Stimulated activated naive B cell treated with anti-CD40 and anti-IgM and Interleukin-4, amounts not matched to agents 10 μg/mL and 1 μg/mL and 100 μg/mL, for 72 hours (primary cell): ENCODE measurements around the gene SH3TC1.

Experiments
- ATAC-seq, 2 donors: fragments of 150-1000 bp; cut with Tn5 transposase; replicated peaks; 2 replicates each; pipeline ENCODE4 v1.10.0; 2021; ENCODE audit warnings: moderate library complexity in 1 of 2
- DNase-seq: peaks from one replicate; pipeline ENCODE4 v3.0.0; 2021
- H3K27ac Mint-ChIP-seq: one replicate; pipeline ENCODE4 v1.8.0; 2022; ENCODE audit warnings: mild to moderate bottlenecking, mixed read lengths
- H3K27me3 Mint-ChIP-seq, 2 donors: one replicate each; pipeline ENCODE4 v1.8.0; 2022; ENCODE audit warnings: mixed read lengths in 2 of 2
- H3K36me3 Mint-ChIP-seq, 2 donors: one replicate each; pipeline ENCODE4 v1.8.0; 2022; ENCODE audit warnings: mixed read lengths in 2 of 2, mild to moderate bottlenecking in 1 of 2
- H3K4me1 Mint-ChIP-seq, 2 donors: one replicate each; pipeline ENCODE4 v1.8.0; 2022; ENCODE audit warnings: mixed read lengths in 2 of 2, mild to moderate bottlenecking in 1 of 2
- H3K4me3 Mint-ChIP-seq, 2 donors: one replicate each; pipeline ENCODE4 v1.8.0; 2022; ENCODE audit warnings: mild to moderate bottlenecking in 2 of 2, mixed read lengths in 2 of 2, moderate library complexity in 1 of 2
- H3K9me3 Mint-ChIP-seq, 2 donors: one replicate each; pipeline ENCODE4 v1.8.0; 2022; ENCODE audit warnings: mixed read lengths in 2 of 2, mild to moderate bottlenecking in 1 of 2

The SH3TC1 gene

GRCh38 chr4:8158710-8159536, 40.2 kb upstream of the SH3TC1 start, which contains the start of gene ABLIM2:
ABLIM2 (minus strand) TSS chr4:8158813; CDS start chr4:8158689, 124 bp downstream.
- ATAC-seq (peak; percentile 87 to 88), DNase-seq (peak; percentile 99)
- Mint-ChIP-seq H3K36me3 (peaks cover 7 to 19% of the 10 kb centered on the region in 2 donors), H3K27ac (peak within 1 kb of the TSS; percentile 98), H3K4me3 (peak within 1 kb of the TSS; percentile 97 to 99), H3K27me3 (peaks cover 5 to 12% of the 10 kb centered on the region in 2 donors), H3K9me3 (no peaks in the 10 kb centered on the region), H3K4me1 (peaks cover 41 to 68% of the 10 kb centered on the region in 2 donors)

GRCh38 chr4:8159537-8160232, 39.4 kb upstream of the SH3TC1 start:
- no peaks in the 10 kb centered on the region for H3K9me3 Mint-ChIP-seq
- H3K4me1 Mint-ChIP-seq, result peaks cover 48 to 76% of the 10 kb centered on the region in 2 donors
- peaks cover 7 to 18% of the 10 kb centered on the region in 2 donors for H3K36me3 Mint-ChIP-seq
- H3K27ac Mint-ChIP-seq, result peak overlapping the region; percentile 84
- H3K27me3 Mint-ChIP-seq, result peaks cover 5 to 12% of the 10 kb centered on the region in 2 donors
- no peak for DNase-seq
- ATAC-seq, result no peak
- peak overlapping the region; percentile 97 to 99 for H3K4me3 Mint-ChIP-seq

GRCh38 chr4:8160233-8160560, 38.9 kb upstream of the SH3TC1 start:
- Mint-ChIP-seq H3K4me3 (peak overlapping the region; percentile 97 to 99), H3K27me3 (peaks cover 5 to 12% of the 10 kb centered on the region in 2 donors), H3K4me1 (peaks cover 52 to 80% of the 10 kb centered on the region in 2 donors), H3K27ac (no peak overlapping the region), H3K9me3 (no peaks in the 10 kb centered on the region), H3K36me3 (peaks cover 7 to 18% of the 10 kb centered on the region in 2 donors)
- ATAC-seq (no peak), DNase-seq (no peak)

- ATAC-seq, result no peak
- Mint-ChIP-seq H3K27me3 (peaks cover 5 to 9% of the 10 kb centered on the region in 2 donors), H3K4me3 (peak overlapping the region; percentile 17 to 97)
These were observed 38.5 kb upstream of the SH3TC1 start for GRCh38 chr4:8160572-8160971.

GRCh38 chr4:8162625-8163024, 36.5 kb upstream of the SH3TC1 start:
- H3K4me1 Mint-ChIP-seq, result peaks cover 64 to 89% of the 10 kb centered on the region in 2 donors
- H3K27ac Mint-ChIP-seq, result peak overlapping the region; percentile 95
- H3K36me3 Mint-ChIP-seq, result peaks cover 4 to 11% of the 10 kb centered on the region in 2 donors
- peak; percentile 82 for DNase-seq
- peaks cover 8 to 14% of the 10 kb centered on the region in 2 donors for H3K9me3 Mint-ChIP-seq
- H3K27me3 Mint-ChIP-seq, result peaks cover under 1 to 2% of the 10 kb centered on the region in 2 donors
- ATAC-seq, result peak; percentile 60 to 70
- H3K4me3 Mint-ChIP-seq, result peak overlapping the region; percentile 75 to 82

More at GRCh38 chr4:8160572-8160971, 38.5 kb upstream of the SH3TC1 start:
- no peak for DNase-seq
- H3K9me3 Mint-ChIP-seq, result no peaks in the 10 kb centered on the region
- H3K27ac Mint-ChIP-seq, result no peak overlapping the region
- peaks cover 7 to 14% of the 10 kb centered on the region in 2 donors for H3K36me3 Mint-ChIP-seq
- H3K4me1 Mint-ChIP-seq, result peaks cover 53 to 80% of the 10 kb centered on the region in 2 donors

- Mint-ChIP-seq H3K36me3 (peaks cover 4 to 10% of the 10 kb centered on the region in 2 donors), H3K27ac (peak overlapping the region; percentile 95), H3K4me3 (peak overlapping the region; percentile 75 to 82), H3K9me3 (peaks cover 8 to 14% of the 10 kb centered on the region in 2 donors), H3K27me3 (no peaks in the 10 kb centered on the region), H3K4me1 (peaks cover 66 to 92% of the 10 kb centered on the region in 2 donors)
- DNase-seq, result peak; percentile 46
- peak; percentile 31 to 39 for ATAC-seq
These were observed 36.1 kb upstream of the SH3TC1 start for GRCh38 chr4:8163026-8163425.

- no peak for DNase-seq
- H3K9me3 Mint-ChIP-seq, result peaks cover 8 to 14% of the 10 kb centered on the region in 2 donors
- peak overlapping the region; percentile 75 to 82 for H3K4me3 Mint-ChIP-seq
- H3K27me3 Mint-ChIP-seq, result no peaks in the 10 kb centered on the region
- peaks cover 66 to 92% of the 10 kb centered on the region in 2 donors for H3K4me1 Mint-ChIP-seq
- H3K36me3 Mint-ChIP-seq, result peaks cover 4 to 10% of the 10 kb centered on the region in 2 donors
- H3K27ac Mint-ChIP-seq, result peak overlapping the region; percentile 95
- ATAC-seq, result no peak
These were observed 35.5 kb upstream of the SH3TC1 start for GRCh38 chr4:8163436-8164193.

- ATAC-seq (peak in 1 of 2 donors; percentile 12), DNase-seq (no peak)
- Mint-ChIP-seq H3K27me3 (no peaks in the 10 kb centered on the region), H3K4me3 (peak overlapping the region in 1 of 2 donors; percentile 5), H3K9me3 (peaks cover 8 to 14% of the 10 kb centered on the region in 2 donors), H3K4me1 (peaks cover 63 to 86% of the 10 kb centered on the region in 2 donors), H3K36me3 (peaks cover 0 to 6% of the 10 kb centered on the region in 2 donors), H3K27ac (peak overlapping the region; percentile 88)
These were observed 34.9 kb upstream of the SH3TC1 start for GRCh38 chr4:8164194-8164565.

- no peak for DNase-seq
- H3K27me3 Mint-ChIP-seq, result no peaks in the 10 kb centered on the region
- no peak overlapping the region for H3K4me3 Mint-ChIP-seq
- no peak for ATAC-seq
- H3K27ac Mint-ChIP-seq, result peak overlapping the region; percentile 88
- H3K36me3 Mint-ChIP-seq, result peaks cover 0 to 4% of the 10 kb centered on the region in 2 donors
- H3K4me1 Mint-ChIP-seq, result peaks cover 59 to 82% of the 10 kb centered on the region in 2 donors
- H3K9me3 Mint-ChIP-seq, result peaks cover 8 to 14% of the 10 kb centered on the region in 2 donors
These were observed 34.4 kb upstream of the SH3TC1 start for GRCh38 chr4:8164687-8165086.

- peaks cover 53 to 75% of the 10 kb centered on the region in 2 donors for H3K4me1 Mint-ChIP-seq
- no peak overlapping the region for H3K4me3 Mint-ChIP-seq
- H3K27ac Mint-ChIP-seq, result peak overlapping the region; percentile 82
- H3K27me3 Mint-ChIP-seq, result no peaks in the 10 kb centered on the region
- H3K36me3 Mint-ChIP-seq, result peaks cover 0 to 3% of the 10 kb centered on the region in 2 donors
- ATAC-seq, result no peak
- no peak for DNase-seq
- peaks cover 8 to 14% of the 10 kb centered on the region in 2 donors for H3K9me3 Mint-ChIP-seq
These were observed 33.7 kb upstream of the SH3TC1 start for GRCh38 chr4:8165374-8165896.

GRCh38 chr4:8167291-8167690, 31.8 kb upstream of the SH3TC1 start:
- no peak for ATAC-seq
- Mint-ChIP-seq H3K27me3 (no peaks in the 10 kb centered on the region), H3K27ac (peak overlapping the region; percentile 28), H3K4me3 (no peak overlapping the region), H3K9me3 (peaks cover 8 to 14% of the 10 kb centered on the region in 2 donors), H3K4me1 (peaks cover 54 to 68% of the 10 kb centered on the region in 2 donors), H3K36me3 (no peaks in the 10 kb centered on the region)
- DNase-seq, result no peak

- no peak for ATAC-seq
- no peak overlapping the region for H3K27ac Mint-ChIP-seq
- no peak for DNase-seq
- peaks cover 57 to 68% of the 10 kb centered on the region in 2 donors for H3K4me1 Mint-ChIP-seq
- H3K9me3 Mint-ChIP-seq, result peaks cover 8 to 14% of the 10 kb centered on the region in 2 donors
- no peak overlapping the region for H3K4me3 Mint-ChIP-seq
- no peaks in the 10 kb centered on the region for H3K36me3 Mint-ChIP-seq
- no peaks in the 10 kb centered on the region for H3K27me3 Mint-ChIP-seq
These were observed 31.3 kb upstream of the SH3TC1 start for GRCh38 chr4:8167815-8168214.

- Mint-ChIP-seq H3K4me1 (peaks cover 52 to 66% of the 10 kb centered on the region in 2 donors), H3K27me3 (no peaks in the 10 kb centered on the region), H3K27ac (no peak overlapping the region), H3K4me3 (no peak overlapping the region), H3K36me3 (no peaks in the 10 kb centered on the region), H3K9me3 (peaks cover 8 to 14% of the 10 kb centered on the region in 2 donors)
- ATAC-seq, result no peak
- DNase-seq, result no peak
These were observed 30.9 kb upstream of the SH3TC1 start for GRCh38 chr4:8168232-8168631.
